OCI-LY7 (cell line): Measurements from ENCODE around the gene ADCY7.

Source experiments
- EZH2phosphoT487 ChIP-seq: fragments of 200-600 bp; sonication (generic); IDR thresholded peaks from 2 replicates; pipeline ENCODE4 v1.6.1; 2018; ENCODE audit warnings: low read depth, borderline replicate concordance, mild to moderate bottlenecking, mixed run types, antibody characterized with exemption, low read length, moderate library complexity, mixed read lengths
- TF ChIP-seq, protein P1 (sequence below): fragments of 200-600 bp; sonication (generic); conservative IDR thresholded peaks from 2 replicates; pipeline ENCODE4 v1.5.1; 2014; ENCODE audit warnings: mild to moderate bottlenecking, antibody characterized with exemption, low read length, moderate library complexity, mixed read lengths

DNA sequence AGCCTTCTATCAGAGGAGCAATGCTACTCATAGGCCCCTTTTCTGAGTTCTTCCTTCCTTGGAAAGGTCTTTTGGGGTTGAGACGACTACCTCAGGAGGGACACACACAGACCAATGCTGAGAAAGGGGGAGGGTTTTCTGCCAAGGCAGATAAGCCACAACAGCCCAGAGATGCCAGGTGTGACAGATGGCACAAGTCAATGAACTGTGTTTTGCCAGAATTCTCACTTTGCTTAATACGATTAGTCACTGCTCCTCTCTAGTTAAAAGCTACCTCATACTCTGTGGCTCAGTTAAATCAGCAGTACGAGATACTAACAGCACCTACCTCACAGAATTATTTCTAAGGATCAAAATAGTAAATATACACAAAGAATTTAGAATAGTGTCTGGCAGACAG is 94.4 kb downstream of the ADCY7 start:
- TF ChIP-seq, protein P1, sequence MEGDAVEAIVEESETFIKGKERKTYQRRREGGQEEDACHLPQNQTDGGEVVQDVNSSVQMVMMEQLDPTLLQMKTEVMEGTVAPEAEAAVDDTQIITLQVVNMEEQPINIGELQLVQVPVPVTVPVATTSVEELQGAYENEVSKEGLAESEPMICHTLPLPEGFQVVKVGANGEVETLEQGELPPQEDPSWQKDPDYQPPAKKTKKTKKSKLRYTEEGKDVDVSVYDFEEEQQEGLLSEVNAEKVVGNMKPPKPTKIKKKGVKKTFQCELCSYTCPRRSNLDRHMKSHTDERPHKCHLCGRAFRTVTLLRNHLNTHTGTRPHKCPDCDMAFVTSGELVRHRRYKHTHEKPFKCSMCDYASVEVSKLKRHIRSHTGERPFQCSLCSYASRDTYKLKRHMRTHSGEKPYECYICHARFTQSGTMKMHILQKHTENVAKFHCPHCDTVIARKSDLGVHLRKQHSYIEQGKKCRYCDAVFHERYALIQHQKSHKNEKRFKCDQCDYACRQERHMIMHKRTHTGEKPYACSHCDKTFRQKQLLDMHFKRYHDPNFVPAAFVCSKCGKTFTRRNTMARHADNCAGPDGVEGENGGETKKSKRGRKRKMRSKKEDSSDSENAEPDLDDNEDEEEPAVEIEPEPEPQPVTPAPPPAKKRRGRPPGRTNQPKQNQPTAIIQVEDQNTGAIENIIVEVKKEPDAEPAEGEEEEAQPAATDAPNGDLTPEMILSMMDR, result no peak
- no peak for TF ChIP-seq EZH2phosphoT487
